DND-41 (cell line): Measurements from ENCODE around the gene ATP2B3.

Experiments used
- ATAC-seq: fragments of 200-7000 bp; cut with Tn5 transposase; 3 replicates; pipeline ENCODE4 v1.9.1; 2021; ENCODE audit warnings: low read depth; ENCODE audit not compliant: insufficient read depth
- DNase-seq: peaks from one replicate; pipeline ENCODE4 v3.0.0-alpha.2; 2020
- H2AFZ ChIP-seq: 2 replicates; pipeline ENCODE4 v1.6.0; 2012; ENCODE audit warnings: low read depth, low read length
- H3K27ac ChIP-seq: 2 replicates; pipeline ENCODE4 v1.5.1; 2012; ENCODE audit warnings: low read length, inconsistent platforms
- H3K27me3 ChIP-seq: fragments of 200-600 bp; sonication (generic); 2 replicates; pipeline ENCODE4 v1.6.0; 2012; ENCODE audit warnings: low read length, mild to moderate bottlenecking, inconsistent platforms; ENCODE audit not compliant: insufficient read depth, poor library complexity
- H3K36me3 ChIP-seq: 2 replicates; pipeline ENCODE4 v1.5.1; 2012; ENCODE audit warnings: low read length, inconsistent platforms; ENCODE audit not compliant: insufficient read depth
- H3K4me1 ChIP-seq: 2 replicates; pipeline ENCODE4 v1.5.1; 2012; ENCODE audit warnings: mild to moderate bottlenecking, low read length; ENCODE audit not compliant: insufficient read depth
- H3K4me2 ChIP-seq: 2 replicates; pipeline ENCODE4 v1.6.0; 2012; ENCODE audit warnings: mild to moderate bottlenecking, moderate library complexity, low read length, inconsistent platforms; ENCODE audit not compliant: insufficient read depth
- H3K4me3 ChIP-seq, 2 experiments: fragments of 200-600 bp in 1 of 2; shearing (Covaris generic) in 1 of 2; 2 replicates each; pipeline ENCODE4 v1.5.1; 2012 to 2016; ENCODE audit warnings: inconsistent platforms in 2 of 2, low read length in 2 of 2, mild to moderate bottlenecking in 2 of 2, low read depth in 1 of 2, moderate library complexity in 1 of 2
- H3K79me2 ChIP-seq: 2 replicates; pipeline ENCODE4 v1.6.0; 2012; ENCODE audit warnings: low read length, inconsistent platforms; ENCODE audit not compliant: insufficient read depth
- H3K9ac ChIP-seq: 2 replicates; pipeline ENCODE4 v1.6.0; 2012; ENCODE audit warnings: low read depth, mild to moderate bottlenecking, inconsistent platforms, low read length, moderate library complexity
- H3K9me3 ChIP-seq: 2 replicates; pipeline ENCODE4 v1.5.1; 2012; ENCODE audit warnings: low read length, moderate library complexity, mild to moderate bottlenecking, inconsistent platforms; ENCODE audit not compliant: insufficient read depth, severe bottlenecking
- H4K20me1 ChIP-seq: 2 replicates; pipeline ENCODE4 v1.6.0; 2012; ENCODE audit warnings: low read length; ENCODE audit not compliant: insufficient read depth
- EZH2 ChIP-seq: IDR thresholded peaks from 3 replicates; pipeline ENCODE4 v1.6.1; 2012; ENCODE audit warnings: borderline replicate concordance, low read depth, mild to moderate bottlenecking, moderate library complexity, low read length, inconsistent platforms; ENCODE audit not compliant: severe bottlenecking
- TF ChIP-seq, protein P1 (sequence below): IDR thresholded peaks from 2 replicates; pipeline ENCODE4 v1.5.1; 2012; ENCODE audit warnings: borderline replicate concordance, low read length, moderate library complexity, mild to moderate bottlenecking; ENCODE audit not compliant: poor library complexity, severe bottlenecking; ENCODE audit errors: extremely low read depth

Gene ATP2B3

DNA sequence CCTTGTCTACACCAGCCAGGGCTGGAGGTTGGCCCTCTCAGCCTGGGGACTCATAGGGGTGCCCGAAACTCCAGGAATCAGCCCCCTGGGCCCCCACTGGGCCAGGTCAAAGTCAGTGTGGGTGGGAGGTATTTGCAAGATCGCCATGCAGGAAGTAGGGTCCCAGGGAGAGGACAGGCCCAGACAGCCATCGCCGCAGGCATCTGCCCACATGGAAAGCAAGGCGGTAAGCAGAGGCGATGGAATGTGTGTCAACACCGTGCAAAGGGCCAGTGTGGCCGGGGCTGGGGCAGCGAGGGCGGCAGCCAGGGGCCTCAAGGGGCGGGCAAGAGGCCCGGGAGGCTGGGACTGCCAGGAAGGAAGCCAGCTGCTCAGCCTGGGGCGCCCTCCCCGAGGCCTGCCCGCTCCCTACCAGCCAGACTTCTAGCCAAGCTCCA, 110.3 kb downstream of the ATP2B3 start:
- TF ChIP-seq EZH2: no peak
- TF ChIP-seq, protein P1, sequence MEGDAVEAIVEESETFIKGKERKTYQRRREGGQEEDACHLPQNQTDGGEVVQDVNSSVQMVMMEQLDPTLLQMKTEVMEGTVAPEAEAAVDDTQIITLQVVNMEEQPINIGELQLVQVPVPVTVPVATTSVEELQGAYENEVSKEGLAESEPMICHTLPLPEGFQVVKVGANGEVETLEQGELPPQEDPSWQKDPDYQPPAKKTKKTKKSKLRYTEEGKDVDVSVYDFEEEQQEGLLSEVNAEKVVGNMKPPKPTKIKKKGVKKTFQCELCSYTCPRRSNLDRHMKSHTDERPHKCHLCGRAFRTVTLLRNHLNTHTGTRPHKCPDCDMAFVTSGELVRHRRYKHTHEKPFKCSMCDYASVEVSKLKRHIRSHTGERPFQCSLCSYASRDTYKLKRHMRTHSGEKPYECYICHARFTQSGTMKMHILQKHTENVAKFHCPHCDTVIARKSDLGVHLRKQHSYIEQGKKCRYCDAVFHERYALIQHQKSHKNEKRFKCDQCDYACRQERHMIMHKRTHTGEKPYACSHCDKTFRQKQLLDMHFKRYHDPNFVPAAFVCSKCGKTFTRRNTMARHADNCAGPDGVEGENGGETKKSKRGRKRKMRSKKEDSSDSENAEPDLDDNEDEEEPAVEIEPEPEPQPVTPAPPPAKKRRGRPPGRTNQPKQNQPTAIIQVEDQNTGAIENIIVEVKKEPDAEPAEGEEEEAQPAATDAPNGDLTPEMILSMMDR: no peak
- ATAC-seq: no peak
- H3K79me2 ChIP-seq: no peaks in the 10 kb centered on the region
- no peaks in the 10 kb centered on the region for H4K20me1 ChIP-seq
- no peaks in the 10 kb centered on the region for H3K27me3 ChIP-seq
- H3K36me3 ChIP-seq: no peaks in the 10 kb centered on the region
- no peak overlapping the region for H2AFZ ChIP-seq
- H3K9me3 ChIP-seq: no peaks in the 10 kb centered on the region
- H3K27ac ChIP-seq: no peak overlapping the region
- no peak for DNase-seq
- no peak overlapping the region for H3K9ac ChIP-seq
- no peaks in the 10 kb centered on the region for H3K4me1 ChIP-seq
- no peak overlapping the region for H3K4me2 ChIP-seq
- no peak overlapping the region for H3K4me3 ChIP-seq

DNA sequence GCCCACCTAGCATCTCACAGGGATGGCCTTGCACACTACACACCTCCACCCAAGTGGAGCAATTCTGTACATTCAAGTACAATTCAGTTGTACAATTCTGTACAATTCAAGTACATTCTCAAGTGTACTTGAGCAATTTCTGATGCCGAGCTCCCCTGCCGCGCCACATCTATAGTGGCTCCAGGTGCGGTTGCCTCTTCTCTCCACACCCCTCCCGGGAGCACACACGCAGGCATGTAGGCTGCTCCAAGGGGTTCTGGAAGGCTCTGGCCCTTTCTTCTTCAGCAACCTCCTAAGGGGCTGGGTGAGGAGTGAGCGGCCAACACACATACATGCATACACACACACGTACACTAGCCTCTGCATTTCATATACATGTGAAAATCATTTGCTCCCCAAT, 110.7 kb downstream of the ATP2B3 start:
- no peaks in the 10 kb centered on the region for H3K36me3 ChIP-seq
- no peak overlapping the region for H3K27ac ChIP-seq
- no peak for DNase-seq
- H3K27me3 ChIP-seq: no peaks in the 10 kb centered on the region
- no peaks in the 10 kb centered on the region for H4K20me1 ChIP-seq
- H2AFZ ChIP-seq: no peak overlapping the region
- no peak overlapping the region for H3K4me2 ChIP-seq
- no peak overlapping the region for H3K9ac ChIP-seq
- no peaks in the 10 kb centered on the region for H3K4me1 ChIP-seq
- TF ChIP-seq, protein P1: no peak
- no peak for TF ChIP-seq EZH2
- no peak overlapping the region for H3K4me3 ChIP-seq
- H3K79me2 ChIP-seq: no peaks in the 10 kb centered on the region
- no peak for ATAC-seq
- no peaks in the 10 kb centered on the region for H3K9me3 ChIP-seq

DNA sequence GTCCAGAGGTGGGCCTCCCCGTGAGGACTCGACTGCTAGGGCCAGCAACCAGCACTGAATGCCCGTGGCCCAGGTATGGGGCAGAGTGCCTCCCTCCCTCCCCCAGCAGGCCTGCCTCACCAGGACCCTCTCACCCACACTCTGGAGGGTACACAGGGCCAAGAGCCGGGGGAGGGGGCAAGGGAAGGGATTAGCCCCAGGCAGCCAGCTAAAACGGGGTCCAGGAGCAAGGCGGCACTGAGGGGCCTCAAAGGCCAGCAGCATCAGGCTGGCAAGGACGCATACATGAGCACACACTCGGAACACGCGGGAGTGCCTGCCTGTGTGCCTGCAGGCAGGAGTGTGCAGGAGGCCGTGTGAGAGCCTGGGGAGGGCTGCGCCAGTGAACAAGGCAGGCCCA, 111.2 kb downstream of the ATP2B3 start:
- Histone ChIP-seq H3K27me3 (no peaks in the 10 kb centered on the region), H3K4me3 (no peak overlapping the region), H4K20me1 (no peaks in the 10 kb centered on the region), H3K9ac (no peak overlapping the region), H3K79me2 (no peaks in the 10 kb centered on the region), H3K9me3 (no peaks in the 10 kb centered on the region), H3K27ac (no peak overlapping the region), H2AFZ (no peak overlapping the region), H3K4me1 (no peaks in the 10 kb centered on the region), H3K4me2 (no peak overlapping the region), H3K36me3 (no peaks in the 10 kb centered on the region)
- TF ChIP-seq, protein P1: no peak
- no peak for TF ChIP-seq EZH2
- ATAC-seq (no peak), DNase-seq (no peak)

DNA sequence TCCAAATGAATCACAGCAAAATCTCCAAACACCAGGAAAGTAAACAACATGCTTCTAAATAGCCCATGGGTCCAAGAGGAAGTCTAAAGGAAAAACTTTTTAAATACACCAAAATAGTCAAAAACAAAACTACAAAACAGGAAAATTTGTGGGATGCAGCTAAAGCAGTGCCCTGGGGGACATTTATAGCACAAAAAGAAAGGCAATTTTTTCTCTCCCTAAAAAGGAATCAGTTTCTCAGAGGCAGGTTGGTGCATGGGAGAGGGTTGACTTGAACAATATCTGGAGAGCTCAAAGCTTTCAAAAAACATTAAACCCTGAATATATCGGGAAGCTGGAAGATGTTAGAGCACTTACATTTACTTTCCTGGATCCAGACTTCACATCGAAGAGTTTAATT, 113.9 kb downstream of the ATP2B3 start:
- DNase-seq: no peak
- H3K27ac ChIP-seq: no peak overlapping the region
- H3K4me1 ChIP-seq: no peaks in the 10 kb centered on the region
- H4K20me1 ChIP-seq: no peaks in the 10 kb centered on the region
- no peak for TF ChIP-seq EZH2
- TF ChIP-seq, protein P1: no peak
- no peak overlapping the region for H3K4me2 ChIP-seq
- H3K27me3 ChIP-seq: no peaks in the 10 kb centered on the region
- no peak for ATAC-seq
- H3K79me2 ChIP-seq: no peaks in the 10 kb centered on the region
- no peak overlapping the region for H3K9ac ChIP-seq
- no peaks in the 10 kb centered on the region for H3K36me3 ChIP-seq
- no peak overlapping the region for H3K4me3 ChIP-seq
- H3K9me3 ChIP-seq: no peaks in the 10 kb centered on the region
- H2AFZ ChIP-seq: no peak overlapping the region
